ENCODE measurements around the gene CDH16.

DNA sequence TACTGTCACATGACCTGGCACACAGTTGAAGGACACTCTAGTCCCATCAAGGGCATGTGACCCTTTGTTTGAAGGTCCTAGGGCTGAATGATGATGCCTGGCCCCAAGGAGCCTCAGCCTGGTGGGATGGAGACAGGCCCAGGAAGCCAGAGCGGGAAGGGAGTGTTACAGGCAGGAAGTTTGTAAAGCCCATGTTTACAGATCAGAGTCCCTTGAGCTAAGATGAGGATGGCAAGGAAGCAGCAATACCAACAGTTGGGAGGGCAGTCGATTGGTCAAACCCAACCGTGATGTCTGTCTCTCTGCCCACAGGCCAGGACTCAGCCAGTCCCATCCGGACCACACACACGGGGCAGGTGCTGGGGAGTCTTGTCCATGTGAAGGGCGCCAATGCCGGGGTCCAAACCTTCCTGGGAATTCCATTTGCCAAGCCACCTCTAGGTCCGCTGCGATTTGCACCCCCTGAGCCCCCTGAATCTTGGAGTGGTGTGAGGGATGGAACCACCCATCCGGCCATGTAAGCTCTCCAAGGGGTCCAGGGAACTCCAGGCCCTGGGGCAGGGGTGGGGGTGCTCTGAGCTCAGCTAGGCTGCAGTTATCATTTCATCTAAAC, 19.1 kb upstream of the CDH16 start:
- TF ChIP-seq, protein P1, sequence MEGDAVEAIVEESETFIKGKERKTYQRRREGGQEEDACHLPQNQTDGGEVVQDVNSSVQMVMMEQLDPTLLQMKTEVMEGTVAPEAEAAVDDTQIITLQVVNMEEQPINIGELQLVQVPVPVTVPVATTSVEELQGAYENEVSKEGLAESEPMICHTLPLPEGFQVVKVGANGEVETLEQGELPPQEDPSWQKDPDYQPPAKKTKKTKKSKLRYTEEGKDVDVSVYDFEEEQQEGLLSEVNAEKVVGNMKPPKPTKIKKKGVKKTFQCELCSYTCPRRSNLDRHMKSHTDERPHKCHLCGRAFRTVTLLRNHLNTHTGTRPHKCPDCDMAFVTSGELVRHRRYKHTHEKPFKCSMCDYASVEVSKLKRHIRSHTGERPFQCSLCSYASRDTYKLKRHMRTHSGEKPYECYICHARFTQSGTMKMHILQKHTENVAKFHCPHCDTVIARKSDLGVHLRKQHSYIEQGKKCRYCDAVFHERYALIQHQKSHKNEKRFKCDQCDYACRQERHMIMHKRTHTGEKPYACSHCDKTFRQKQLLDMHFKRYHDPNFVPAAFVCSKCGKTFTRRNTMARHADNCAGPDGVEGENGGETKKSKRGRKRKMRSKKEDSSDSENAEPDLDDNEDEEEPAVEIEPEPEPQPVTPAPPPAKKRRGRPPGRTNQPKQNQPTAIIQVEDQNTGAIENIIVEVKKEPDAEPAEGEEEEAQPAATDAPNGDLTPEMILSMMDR (IDR thresholded peaks at IDR 0.05): no peak
- no peak for TF ChIP-seq POLR2A (IDR thresholded peaks at IDR 0.05)

Data from sigmoid colon (tissue), 3 donors.